GM18508 (cell line): Measurements from ENCODE around the gene TRMT2A.

Experiments used
- ATAC-seq: cut with Tn5 transposase; IDR thresholded peaks from one replicate; pipeline ENCODE4 v1.9.1; 2021; ENCODE audit warnings: moderate number of reproducible peaks; ENCODE audit not compliant: insufficient read depth, unreplicated experiment

The TRMT2A gene

GRCh38 chr22:20066617-20067383 is 50.2 kb downstream of the TRMT2A start:
- no peak for ATAC-seq

DNA sequence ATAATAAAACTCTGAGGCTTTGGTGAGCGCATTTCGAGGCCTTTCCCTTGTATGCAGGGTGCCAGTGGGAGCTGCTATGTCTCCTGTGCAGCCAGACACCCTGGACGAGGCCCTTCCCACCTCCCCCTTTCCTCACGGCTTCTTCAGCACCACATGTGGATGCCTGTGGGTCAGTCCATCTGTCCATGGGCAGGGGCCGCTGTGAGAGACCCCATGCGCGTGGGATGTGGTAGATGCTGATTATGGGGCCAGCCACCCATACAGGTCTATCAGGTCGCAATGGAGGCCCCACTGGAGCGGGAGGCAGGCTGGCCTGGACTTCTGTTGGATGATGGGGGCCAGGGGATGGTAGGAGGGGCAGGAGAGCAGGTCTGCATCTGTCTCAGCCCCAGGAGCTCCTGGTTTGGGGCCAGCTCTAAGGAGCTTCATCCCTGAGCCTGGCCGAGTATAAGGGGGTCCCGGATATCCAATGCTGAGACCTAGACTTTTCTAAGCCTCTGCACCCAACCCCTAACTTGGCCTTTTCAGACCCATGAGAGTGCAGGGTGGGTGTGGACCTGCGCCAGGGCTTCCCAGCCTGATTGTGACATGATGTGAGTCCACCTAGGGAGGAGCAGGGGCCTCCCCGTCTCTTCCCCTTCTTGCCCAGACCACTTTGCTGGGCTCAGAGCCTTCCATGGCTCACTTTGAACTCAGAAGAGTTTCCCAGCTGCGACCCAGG is 51.0 kb downstream of the TRMT2A start:
- ATAC-seq: no peak

DNA sequence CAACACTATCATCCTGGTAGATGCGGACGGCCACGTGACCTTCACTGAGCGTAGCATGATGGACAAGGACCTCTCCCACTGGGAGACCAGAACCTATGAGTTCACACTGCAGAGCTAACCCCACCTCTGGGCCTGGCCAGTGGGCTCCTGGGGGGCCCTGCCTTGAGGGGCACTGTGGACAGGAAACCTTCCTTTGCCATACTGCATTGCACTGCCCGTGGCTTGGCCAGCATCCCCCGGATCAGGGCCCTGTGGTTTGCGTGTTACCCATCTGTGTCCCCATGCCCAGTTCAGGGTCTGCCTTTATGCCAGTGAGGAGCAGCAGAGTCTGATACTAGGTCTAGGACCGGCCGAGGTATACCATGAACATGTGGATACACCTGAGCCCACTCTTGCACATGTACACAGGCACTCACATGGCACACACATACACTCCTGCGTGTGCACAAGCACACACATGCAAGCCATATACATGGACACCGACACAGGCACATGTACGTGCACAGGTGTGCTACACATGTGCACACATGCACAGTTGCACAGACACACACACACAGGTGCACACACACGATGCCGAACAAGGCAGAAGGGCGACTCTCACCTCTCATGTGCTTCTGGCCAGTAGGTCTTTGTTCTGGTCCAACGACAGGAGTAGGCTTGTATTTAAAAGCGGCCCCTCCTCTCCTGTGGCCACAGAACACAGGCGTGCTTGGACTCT is 52.3 kb downstream of the TRMT2A start:
- ATAC-seq: no peak

DNA sequence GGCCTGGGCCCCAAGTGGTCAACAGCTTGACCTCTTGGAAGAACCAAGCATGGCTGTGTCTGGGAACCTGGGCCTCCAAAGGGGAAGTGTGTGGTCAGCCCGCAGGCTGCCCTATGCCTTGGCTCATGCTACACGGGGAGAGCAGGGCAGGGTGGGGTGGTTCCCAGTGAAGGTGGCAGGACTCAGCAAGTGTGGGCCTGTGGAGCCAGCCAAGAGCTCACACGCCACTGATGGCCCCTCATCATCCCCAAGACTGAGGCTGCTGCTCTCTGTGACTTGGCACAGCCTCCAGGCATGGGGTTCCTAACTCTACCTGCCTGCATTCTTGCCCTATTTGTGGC is 52.9 kb downstream of the TRMT2A start:
- no peak for ATAC-seq

- ATAC-seq: no peak
These were observed 53.5 kb downstream of the TRMT2A start for GRCh38 chr22:20063271-20064139.

DNA sequence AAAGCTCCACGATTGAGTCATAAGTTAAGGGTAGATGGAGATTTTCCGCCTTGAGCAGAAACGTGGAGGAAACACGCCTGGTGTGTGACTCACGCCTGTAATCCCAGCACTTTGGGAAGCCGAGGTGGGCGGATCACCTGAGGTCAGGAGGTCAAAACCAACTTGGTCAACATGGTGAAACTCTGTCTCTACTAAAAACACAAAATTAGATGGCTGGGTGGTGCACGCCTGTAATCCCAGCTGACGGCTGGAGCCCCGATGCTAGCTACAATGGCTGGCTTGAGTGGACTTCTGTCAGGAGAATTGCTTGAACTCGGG is 54.3 kb downstream of the TRMT2A start:
- no peak for ATAC-seq

- no peak for ATAC-seq
These were observed 54.8 kb downstream of the TRMT2A start for GRCh38 chr22:20062043-20062765.
